VCaP (cell line): Measurements from ENCODE around the gene ACSM5.
"Not testable (repeated sequence)": the region's sequence is repeated elsewhere in the genome, so short reads cannot be mapped to it uniquely, and the experiment has no call there.

Experiments used
- H3K27ac ChIP-seq: fragments of 450-650 bp; 2 replicates; pipeline ENCODE4 v1.5.1; 2017
- TF ChIP-seq, protein P1 (sequence below): fragments of 450-650 bp; conservative IDR thresholded peaks from 2 replicates; pipeline ENCODE4 v1.5.1; 2017; ENCODE audit warnings: mild to moderate bottlenecking, moderate library complexity

ACSM5 gene

GRCh38 chr16:20477188-20477744, 67.9 kb downstream of the ACSM5 start:
- H3K27ac ChIP-seq, result not testable (repeated sequence)

DNA sequence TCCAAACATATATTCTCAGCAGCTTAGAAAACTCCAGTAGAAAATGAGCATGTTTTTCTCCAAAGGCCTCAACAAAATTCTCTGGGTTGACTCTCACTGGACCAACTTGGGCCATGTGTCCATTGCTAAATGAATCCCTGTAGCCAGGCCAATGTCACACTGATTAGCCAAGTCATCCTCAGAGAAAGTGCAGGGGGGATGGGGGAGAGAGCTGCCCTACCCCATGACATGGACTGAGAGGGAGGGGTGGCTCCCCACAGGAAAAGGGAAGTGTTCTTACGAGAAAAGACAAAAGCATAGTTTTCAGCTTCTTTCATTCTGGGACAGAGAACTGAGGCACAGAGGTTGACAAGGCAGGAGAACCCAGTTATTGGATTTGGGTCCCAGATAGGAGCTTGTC, 74.7 kb downstream of the ACSM5 start:
- not testable (repeated sequence) for H3K27ac ChIP-seq

DNA sequence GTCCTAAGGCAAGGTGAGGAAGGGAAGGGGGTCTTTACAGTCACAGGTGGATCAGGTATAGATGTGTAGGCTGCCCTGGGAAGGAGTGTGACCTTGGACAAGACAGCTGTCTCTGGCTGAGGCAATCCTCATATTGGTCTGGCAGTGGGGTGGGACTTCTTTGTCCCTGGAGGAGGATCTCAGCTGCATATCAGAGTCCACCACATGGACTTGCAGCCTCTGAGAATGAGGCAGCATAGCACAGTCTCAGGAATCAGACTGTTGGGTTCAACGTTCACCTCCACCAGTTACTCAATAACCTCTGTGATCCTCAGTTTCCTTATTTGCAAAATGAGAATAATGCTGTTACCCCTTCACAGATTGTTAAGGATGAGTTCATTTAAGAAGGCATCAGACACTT, 75.4 kb downstream of the ACSM5 start:
- TF ChIP-seq, protein P1, sequence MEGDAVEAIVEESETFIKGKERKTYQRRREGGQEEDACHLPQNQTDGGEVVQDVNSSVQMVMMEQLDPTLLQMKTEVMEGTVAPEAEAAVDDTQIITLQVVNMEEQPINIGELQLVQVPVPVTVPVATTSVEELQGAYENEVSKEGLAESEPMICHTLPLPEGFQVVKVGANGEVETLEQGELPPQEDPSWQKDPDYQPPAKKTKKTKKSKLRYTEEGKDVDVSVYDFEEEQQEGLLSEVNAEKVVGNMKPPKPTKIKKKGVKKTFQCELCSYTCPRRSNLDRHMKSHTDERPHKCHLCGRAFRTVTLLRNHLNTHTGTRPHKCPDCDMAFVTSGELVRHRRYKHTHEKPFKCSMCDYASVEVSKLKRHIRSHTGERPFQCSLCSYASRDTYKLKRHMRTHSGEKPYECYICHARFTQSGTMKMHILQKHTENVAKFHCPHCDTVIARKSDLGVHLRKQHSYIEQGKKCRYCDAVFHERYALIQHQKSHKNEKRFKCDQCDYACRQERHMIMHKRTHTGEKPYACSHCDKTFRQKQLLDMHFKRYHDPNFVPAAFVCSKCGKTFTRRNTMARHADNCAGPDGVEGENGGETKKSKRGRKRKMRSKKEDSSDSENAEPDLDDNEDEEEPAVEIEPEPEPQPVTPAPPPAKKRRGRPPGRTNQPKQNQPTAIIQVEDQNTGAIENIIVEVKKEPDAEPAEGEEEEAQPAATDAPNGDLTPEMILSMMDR, result no peak
- no peak overlapping the region for H3K27ac ChIP-seq

- TF ChIP-seq, protein P1, result no peak
- H3K27ac ChIP-seq, result no peak overlapping the region
Observed at GRCh38 chr16:20485408-20485807, 76.1 kb downstream of the ACSM5 start.
